HG03457 (cell line): Measurements from ENCODE around the gene SMG5.
"Not testable (repeated sequence)": the region's sequence is repeated elsewhere in the genome, so short reads cannot be mapped to it uniquely, and the experiment has no call there.

Source experiments
- ATAC-seq: cut with Tn5 transposase; IDR thresholded peaks from one replicate; pipeline ENCODE4 v1.9.1; 2021; ENCODE audit warnings: moderate number of reproducible peaks; ENCODE audit not compliant: unreplicated experiment

The SMG5 gene

GRCh38 chr1:156282479-156283222, at the start of gene SMG5:
Gene SMG5, minus strand, starts transcription at chr1:156282825. Its CDS starts 145 bp downstream, at chr1:156282680.
- ATAC-seq = peak; percentile 65

- not testable (repeated sequence) for ATAC-seq
Measured at GRCh38 chr1:156323179-156323578, 40.6 kb upstream of the SMG5 start.

- ATAC-seq = no peak
Measured at GRCh38 chr1:156320560-156320959, 37.9 kb upstream of the SMG5 start.

GRCh38 chr1:156319664-156320063, 37.0 kb upstream of the SMG5 start:
- ATAC-seq = no peak

GRCh38 chr1:156316909-156317308, 34.3 kb upstream of the SMG5 start:
- ATAC-seq = no peak

- ATAC-seq = no peak
Measured at GRCh38 chr1:156310962-156311361, 28.3 kb upstream of the SMG5 start.

- ATAC-seq = no peak
Measured at GRCh38 chr1:156308078-156308477, 25.5 kb upstream of the SMG5 start.

GRCh38 chr1:156305215-156305614, 22.6 kb upstream of the SMG5 start:
- no peak for ATAC-seq

GRCh38 chr1:156303241-156303640, 20.6 kb upstream of the SMG5 start:
- no peak for ATAC-seq

GRCh38 chr1:156298852-156299357, 16.3 kb upstream of the SMG5 start, which contains the start of gene VHLL:
Gene VHLL, minus strand, starts transcription at chr1:156299307. Its CDS starts 118 bp downstream, at chr1:156299189.
- ATAC-seq = no peak

GRCh38 chr1:156295391-156295947, 12.8 kb upstream of the SMG5 start, which contains the start of gene GLMP:
Gene GLMP, minus strand, starts transcription at chr1:156295679. Its CDS starts 34 bp downstream, at chr1:156295645.
- no peak for ATAC-seq

- ATAC-seq = no peak
Measured at GRCh38 chr1:156293895-156294294, 11.3 kb upstream of the SMG5 start.

- ATAC-seq = no peak
Measured at GRCh38 chr1:156293098-156293434, 10.4 kb upstream of the SMG5 start.

- no peak for ATAC-seq
Measured at GRCh38 chr1:156291226-156292061, 8.8 kb upstream of the SMG5 start.

- ATAC-seq = no peak
Measured at GRCh38 chr1:156289857-156290256, 7.2 kb upstream of the SMG5 start.

- no peak for ATAC-seq
Measured at GRCh38 chr1:156286061-156286460, 3.4 kb upstream of the SMG5 start.

- ATAC-seq = no peak
Measured at GRCh38 chr1:156285437-156285836, 2.8 kb upstream of the SMG5 start.

GRCh38 chr1:156284757-156285156, 2.1 kb upstream of the SMG5 start:
- ATAC-seq = no peak

GRCh38 chr1:156284112-156284511, 1.5 kb upstream of the SMG5 start, which contains the start of gene TMEM79:
Gene TMEM79, plus strand, starts transcription at chr1:156284325. Its CDS starts 902 bp downstream, at chr1:156285227.
- ATAC-seq = no peak

GRCh38 chr1:156283521-156283920, 896 bp upstream of the SMG5 start:
- ATAC-seq = no peak
